ENCODE measurements around the gene SAMD8.

- no peak for TF ChIP-seq CTCF (IDR thresholded peaks at IDR 0.05; ENCODE audit: poor library complexity)
- no peak for TF ChIP-seq EZH2phosphoT487 (IDR thresholded peaks at IDR 0.05; ENCODE audit: low read depth, severe bottlenecking, unreplicated experiment)
- no peak for TF ChIP-seq EZH2 (IDR thresholded peaks at IDR 0.05; ENCODE audit: borderline replicate concordance)
These were observed 85.6 kb downstream of the SAMD8 start for GRCh38 chr10:75197066-75197465.
